Keratinocyte (primary cell): ENCODE data around the gene RPL36A.

ENCODE experiments used
- CTCF ChIP-seq, 3 experiments: IDR thresholded peaks in 1 of 3; conservative IDR thresholded peaks in 1 of 3; optimal IDR thresholded peaks in 1 of 3; 2 replicates in 2 of 3; 3 replicates in 1 of 3; pipeline versions ENCODE3 to v1.5.1; 2011; ENCODE audit warnings: low read length in 3 of 3, mild to moderate bottlenecking in 3 of 3, moderate library complexity in 2 of 3, control low read depth in 1 of 3, inconsistent platforms in 1 of 3; ENCODE audit not compliant: insufficient read depth in 2 of 3; ENCODE audit errors: extremely low read depth in 1 of 3
- EZH2 ChIP-seq: IDR thresholded peaks from one replicate; pipeline ENCODE4 v1.6.1; 2012; ENCODE audit warnings: inconsistent platforms, mild to moderate bottlenecking, low read length, moderate library complexity

- TF ChIP-seq CTCF (optimal IDR thresholded peaks at IDR 0.05 in 1 of 3, IDR thresholded peaks at IDR 0.05 in 1 of 3, conservative IDR thresholded peaks at IDR 0.05 in 1 of 3; ENCODE audit: extremely low read depth in 1 of 3, insufficient read depth in 2 of 3, low read length in 3 of 3) (no peak), EZH2 (no peak)
Observed at GRCh38 chrX:101429934-101430333, 39.1 kb downstream of the RPL36A start.
